Gastrocnemius medialis (tissue), 4 donors: ENCODE measurements around the gene RAB11B.

Experiments used
- POLR2A ChIP-seq, 2 donors: fragments of 450-650 bp; IDR thresholded peaks; one replicate each; pipeline ENCODE4 v1.6.1; 2017; ENCODE audit warnings: antibody characterized with exemption in 2 of 2, mild to moderate bottlenecking in 2 of 2, moderate library complexity in 2 of 2
- TF ChIP-seq, protein P1 (sequence below), 5 experiments: fragments of 450-650 bp in 3 of 5; fragments of 200-600 bp in 2 of 5; sonication (generic) in 2 of 5; IDR thresholded peaks in 4 of 5; conservative IDR thresholded peaks in 1 of 5; 1 replicate in 4 of 5; 2 replicates in 1 of 5; pipeline ENCODE4 v1.5.1; 2016 to 2019; ENCODE audit warnings: antibody characterized with exemption in 5 of 5, mild to moderate bottlenecking in 3 of 5, moderate library complexity in 3 of 5

DNA sequence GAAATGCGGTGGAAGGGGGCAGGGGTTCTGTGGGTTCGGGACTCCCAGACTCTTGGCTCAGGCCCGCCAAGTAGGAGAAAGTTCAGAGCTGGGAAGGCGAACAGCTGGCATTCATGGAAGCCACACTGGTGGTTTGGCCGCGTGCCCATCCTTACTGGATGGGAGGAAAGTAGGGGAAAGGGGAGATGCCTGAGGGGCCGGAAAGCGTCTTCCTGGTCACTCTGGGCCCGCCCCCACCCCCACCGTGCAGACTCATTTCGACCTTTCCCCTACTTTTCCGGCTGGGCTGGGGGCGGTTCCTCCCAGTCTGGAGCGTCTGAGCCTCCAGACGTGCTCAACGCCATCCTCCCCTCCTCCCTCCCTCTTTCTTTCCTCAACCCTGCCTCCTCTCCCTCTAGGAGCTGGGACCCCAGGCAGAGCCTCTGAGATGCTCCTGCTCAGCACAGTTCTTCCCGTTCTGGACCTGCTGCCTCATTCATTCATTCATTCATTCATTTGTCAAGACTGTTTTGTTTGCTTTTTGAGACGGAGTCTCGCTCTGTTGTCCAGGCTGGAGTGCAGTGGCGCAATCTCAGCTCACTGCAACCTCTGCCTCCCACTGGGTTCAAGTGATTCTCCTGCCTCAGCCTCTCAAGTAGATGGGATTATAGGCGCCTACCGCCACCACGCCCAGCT lies 22.7 kb upstream of the RAB11B start:
- TF ChIP-seq, protein P1, sequence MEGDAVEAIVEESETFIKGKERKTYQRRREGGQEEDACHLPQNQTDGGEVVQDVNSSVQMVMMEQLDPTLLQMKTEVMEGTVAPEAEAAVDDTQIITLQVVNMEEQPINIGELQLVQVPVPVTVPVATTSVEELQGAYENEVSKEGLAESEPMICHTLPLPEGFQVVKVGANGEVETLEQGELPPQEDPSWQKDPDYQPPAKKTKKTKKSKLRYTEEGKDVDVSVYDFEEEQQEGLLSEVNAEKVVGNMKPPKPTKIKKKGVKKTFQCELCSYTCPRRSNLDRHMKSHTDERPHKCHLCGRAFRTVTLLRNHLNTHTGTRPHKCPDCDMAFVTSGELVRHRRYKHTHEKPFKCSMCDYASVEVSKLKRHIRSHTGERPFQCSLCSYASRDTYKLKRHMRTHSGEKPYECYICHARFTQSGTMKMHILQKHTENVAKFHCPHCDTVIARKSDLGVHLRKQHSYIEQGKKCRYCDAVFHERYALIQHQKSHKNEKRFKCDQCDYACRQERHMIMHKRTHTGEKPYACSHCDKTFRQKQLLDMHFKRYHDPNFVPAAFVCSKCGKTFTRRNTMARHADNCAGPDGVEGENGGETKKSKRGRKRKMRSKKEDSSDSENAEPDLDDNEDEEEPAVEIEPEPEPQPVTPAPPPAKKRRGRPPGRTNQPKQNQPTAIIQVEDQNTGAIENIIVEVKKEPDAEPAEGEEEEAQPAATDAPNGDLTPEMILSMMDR (IDR thresholded peaks at IDR 0.05 in 4 of 5, conservative IDR thresholded peaks at IDR 0.05 in 1 of 5) = no peak
- peak in 1 of 2 donors; percentile 14 for TF ChIP-seq POLR2A (IDR thresholded peaks at IDR 0.05)
